Measurements from ENCODE around the gene ZC3HAV1. TPM values are rescaled to one million over a fixed set of nuclear protein-coding genes. Genes with fewer than 3 reads are reported as not detected.

ZC3HAV1 gene
- total and polyA plus RNA-seq, 2 of the 4 experiments (the other 2 are of a cell fraction): 9.9 to 22.4 TPM

GRCh38 chr7:139080905-139081304 is 28.6 kb downstream of the ZC3HAV1 start:
- intact Hi-C loops (cut with micrococcal nuclease): no loop called here
- Histone ChIP-seq H2BK120ac (ENCODE audit: low read depth, low read length) (no peak overlapping the region), H3K14ac (replicated peaks; ENCODE audit: low read depth, low read length) (no peak overlapping the region), H3K18ac (ENCODE audit: low read depth, low read length) (no peak overlapping the region), H2BK5ac (ENCODE audit: low read depth, low read length, poor library complexity, severe bottlenecking) (no peak overlapping the region), H3K27me3 (ENCODE audit: control insufficient read depth, insufficient read depth, low read length) (no peaks in the 10 kb centered on the region), H3K9me3 (ENCODE audit: control insufficient read depth, insufficient read depth, low read length) (no peaks in the 10 kb centered on the region), H4K8ac (ENCODE audit: low read depth in 2 of 2, low read length in 2 of 2) (no peak overlapping the region), H3K27ac (ENCODE audit: insufficient read depth, low read length) (no peak overlapping the region), H2BK20ac (ENCODE audit: low read depth, low read length) (no peak overlapping the region; the same call in 1 of the 2 replicates), H3K9me1 (ENCODE audit: insufficient read depth, low read length) (peaks cover 4% of the 10 kb centered on the region), H4K20me1 (ENCODE audit: insufficient read depth, low read length) (no peaks in the 10 kb centered on the region), H4K5ac (ENCODE audit: low read depth, low read length) (no peak overlapping the region), H3K56ac (ENCODE audit: extremely low read depth, insufficient read depth, low read length) (no peak overlapping the region), H3K79me1 (ENCODE audit: low read depth in 1 of 2, low read length in 2 of 2) (peaks cover 0 to 7% of the 10 kb centered on the region in 2 experiments; a peak in 2 of 4 replicates), H3K23ac (ENCODE audit: low read depth, low read length) (peak overlapping the region; percentile 60), H2AFZ (replicated peaks; ENCODE audit: low read length, poor library complexity) (peak overlapping the region; percentile 9), H3K9ac (ENCODE audit: low read depth, low read length) (no peak overlapping the region), H2AK5ac (ENCODE audit: low read depth, low read length) (no peak overlapping the region), H2BK15ac (ENCODE audit: low read depth, low read length) (no peak overlapping the region), H3K4me3 (ENCODE audit: insufficient read depth, low read depth, low read length) (no peak overlapping the region), H3K4me2 (ENCODE audit: low read depth, low read length) (no peak overlapping the region; the same call in 1 of the 2 replicates), H4K91ac (ENCODE audit: insufficient read depth, low read depth, low read length) (no peak overlapping the region), H3K36me3 (ENCODE audit: control insufficient read depth, insufficient read depth, low read length) (peaks cover 27% of the 10 kb centered on the region), H3K4ac (ENCODE audit: low read depth, low read length) (no peak overlapping the region), H2AK9ac (replicated peaks; ENCODE audit: low read depth, low read length, poor library complexity) (no peak overlapping the region), H3K4me1 (ENCODE audit: control insufficient read depth, insufficient read depth, low read length) (peaks cover 2% of the 10 kb centered on the region; the same call in 1 of the 2 replicates)
- ChIA-PET CTCF (interaction anchor here (0.7 kb wide), 1 partner anchor 23 kb away, joined by 3 read pairs; no protein-coding TSS in a partner anchor), POLR2A (ENCODE audit: unreplicated experiment) (no interaction called here)
- in situ Hi-C loops (cut with MboI; ENCODE audit: low sequenced_read_pairs): no loop called here
- ATAC-seq (ENCODE audit: low read depth) (peak; percentile 14; the same call in 1 of the 2 replicates), DNase-seq (no peak)
- TF ChIP-seq MAZ (IDR thresholded peaks at IDR 0.05; ENCODE audit: borderline replicate concordance, low read depth, low read length): no peak
- no peak for TF ChIP-seq SMC3 (IDR thresholded peaks at IDR 0.05; ENCODE audit: low read depth, low read length)
- TF ChIP-seq ELK1 (IDR thresholded peaks at IDR 0.05; ENCODE audit: borderline replicate concordance, low read depth, low read length): no peak
- no peak for TF ChIP-seq CTCF (conservative IDR thresholded peaks at IDR 0.05; ENCODE audit: low read depth, low read length)
- no peak for TF ChIP-seq RCOR1 (IDR thresholded peaks at IDR 0.05; ENCODE audit: insufficient replicate concordance, low read length)
- TF ChIP-seq RFX5 (IDR thresholded peaks at IDR 0.05; ENCODE audit: low read depth, low read length): no peak
- TF ChIP-seq RAD21 (IDR thresholded peaks at IDR 0.05; ENCODE audit: low read length): no peak
- TF ChIP-seq MAFK (IDR thresholded peaks at IDR 0.05; ENCODE audit: low read depth, low read length): no peak
- no peak for TF ChIP-seq POLR2A (IDR thresholded peaks at IDR 0.05; ENCODE audit: low read depth, low read length)
- TF ChIP-seq CHD1 (IDR thresholded peaks at IDR 0.05; ENCODE audit: low read depth, low read length): no peak
- no peak for TF ChIP-seq MXI1 (IDR thresholded peaks at IDR 0.05; ENCODE audit: borderline replicate concordance, low read depth, low read length)
- no peak for TF ChIP-seq FOS (IDR thresholded peaks at IDR 0.05; ENCODE audit: low read depth, low read length)
- no peak for TF ChIP-seq NFE2L2 (IDR thresholded peaks at IDR 0.05; ENCODE audit: low read depth, low read length)
- no peak for TF ChIP-seq CEBPB (IDR thresholded peaks at IDR 0.05; ENCODE audit: low read depth, low read length)
- no peak for TF ChIP-seq BHLHE40 (IDR thresholded peaks at IDR 0.05; ENCODE audit: low read depth, low read length)
- no peak for TF ChIP-seq USF2 (IDR thresholded peaks at IDR 0.05; ENCODE audit: low read depth, low read length)
- BruUV-seq (replicated peaks): no TSS peak
- WGBS, 2 experiments (ENCODE audit: extremely low coverage in 2 of 2, insufficient read length in 1 of 2): 77 to 100% methylated on average over 1 to 5 of the region's 8 CpGs
- dilution Hi-C loops (cut with HindIII; ENCODE audit: low sequenced_read_pairs, unreplicated experiment): no loop called here
